IPS-18a (cell line): ENCODE measurements around the gene MYRIP.
"Not testable (repeated sequence)": the region's sequence is repeated elsewhere in the genome, so short reads cannot be mapped to it uniquely, and the experiment has no call there.

Source experiments
- H3K27ac ChIP-seq: one replicate; pipeline ENCODE4 v1.5.1; 2013; ENCODE audit warnings: low read length
- H3K27me3 ChIP-seq: one replicate; pipeline ENCODE4 v1.6.1; 2013; ENCODE audit warnings: mild to moderate bottlenecking, low read length; ENCODE audit not compliant: control insufficient read depth, insufficient read depth
- H3K36me3 ChIP-seq: one replicate; pipeline ENCODE4 v1.6.1; 2013; ENCODE audit warnings: low read depth, low read length; ENCODE audit not compliant: control insufficient read depth
- H3K4me1 ChIP-seq: one replicate; pipeline ENCODE4 v1.6.1; 2013; ENCODE audit warnings: low read depth, low read length; ENCODE audit not compliant: control insufficient read depth
- H3K4me3 ChIP-seq: one replicate; pipeline ENCODE4 v1.5.1; 2013; ENCODE audit warnings: low read length
- H3K9ac ChIP-seq: one replicate; pipeline ENCODE4 v1.6.1; 2013; ENCODE audit warnings: mild to moderate bottlenecking, low read length, moderate library complexity
- H3K9me3 ChIP-seq: one replicate; pipeline ENCODE4 v1.6.1; 2013; ENCODE audit warnings: low read depth, low read length; ENCODE audit not compliant: control insufficient read depth

MYRIP gene

GRCh38 chr3:40070816-40071215 lies 261.4 kb downstream of the MYRIP start:
- Histone ChIP-seq H3K4me1 (no peaks in the 10 kb centered on the region), H3K9me3 (no peaks in the 10 kb centered on the region), H3K9ac (no peak overlapping the region), H3K27ac (no peak overlapping the region), H3K27me3 (no peaks in the 10 kb centered on the region), H3K36me3 (no peaks in the 10 kb centered on the region), H3K4me3 (no peak overlapping the region)

GRCh38 chr3:40071683-40072238 lies 262.4 kb downstream of the MYRIP start:
- Histone ChIP-seq H3K9ac (no peak overlapping the region), H3K4me1 (no peaks in the 10 kb centered on the region), H3K27me3 (no peaks in the 10 kb centered on the region), H3K27ac (no peak overlapping the region), H3K9me3 (no peaks in the 10 kb centered on the region), H3K4me3 (no peak overlapping the region), H3K36me3 (no peaks in the 10 kb centered on the region)

GRCh38 chr3:40073310-40074007 lies 264.1 kb downstream of the MYRIP start:
- no peak overlapping the region for H3K27ac ChIP-seq
- H3K36me3 ChIP-seq: no peaks in the 10 kb centered on the region
- no peaks in the 10 kb centered on the region for H3K27me3 ChIP-seq
- H3K4me1 ChIP-seq: no peaks in the 10 kb centered on the region
- H3K4me3 ChIP-seq: no peak overlapping the region
- H3K9ac ChIP-seq: no peak overlapping the region
- no peaks in the 10 kb centered on the region for H3K9me3 ChIP-seq

GRCh38 chr3:40077139-40077538 lies 267.7 kb downstream of the MYRIP start:
- not testable (repeated sequence) for H3K9me3 ChIP-seq, H3K27ac ChIP-seq, H3K9ac ChIP-seq, H3K4me1 ChIP-seq, H3K27me3 ChIP-seq, H3K36me3 ChIP-seq, H3K4me3 ChIP-seq

GRCh38 chr3:40077828-40078492 lies 268.6 kb downstream of the MYRIP start:
- H3K4me1 ChIP-seq, H3K9me3 ChIP-seq, H3K36me3 ChIP-seq, H3K27me3 ChIP-seq, H3K4me3 ChIP-seq, H3K9ac ChIP-seq, H3K27ac ChIP-seq: not testable (repeated sequence)

GRCh38 chr3:40078590-40078989 lies 269.2 kb downstream of the MYRIP start:
- Histone ChIP-seq H3K4me3 (no peak overlapping the region), H3K9ac (no peak overlapping the region), H3K27me3 (no peaks in the 10 kb centered on the region), H3K27ac (no peak overlapping the region), H3K4me1 (no peaks in the 10 kb centered on the region), H3K36me3 (no peaks in the 10 kb centered on the region), H3K9me3 (no peaks in the 10 kb centered on the region)

- no peaks in the 10 kb centered on the region for H3K27me3 ChIP-seq
These were observed 269.9 kb downstream of the MYRIP start for GRCh38 chr3:40079203-40079846.

GRCh38 chr3:40079847-40080240 lies 270.4 kb downstream of the MYRIP start:
- H3K27ac ChIP-seq: no peak overlapping the region
- no peaks in the 10 kb centered on the region for H3K36me3 ChIP-seq
- H3K9ac ChIP-seq: no peak overlapping the region
- H3K9me3 ChIP-seq: no peaks in the 10 kb centered on the region
- H3K4me3 ChIP-seq: no peak overlapping the region
- H3K4me1 ChIP-seq: no peaks in the 10 kb centered on the region
- H3K27me3 ChIP-seq: no peaks in the 10 kb centered on the region

More at GRCh38 chr3:40079203-40079846, 269.9 kb downstream of the MYRIP start:
- Histone ChIP-seq H3K9ac (no peak overlapping the region), H3K9me3 (no peaks in the 10 kb centered on the region), H3K4me3 (no peak overlapping the region), H3K4me1 (no peaks in the 10 kb centered on the region), H3K27ac (no peak overlapping the region), H3K36me3 (no peaks in the 10 kb centered on the region)

GRCh38 chr3:40083066-40083465 lies 273.7 kb downstream of the MYRIP start:
- Histone ChIP-seq H3K36me3 (no peaks in the 10 kb centered on the region), H3K4me1 (no peaks in the 10 kb centered on the region), H3K4me3 (no peak overlapping the region), H3K9me3 (no peaks in the 10 kb centered on the region), H3K9ac (no peak overlapping the region), H3K27me3 (no peaks in the 10 kb centered on the region), H3K27ac (no peak overlapping the region)

GRCh38 chr3:40084424-40084823 lies 275.0 kb downstream of the MYRIP start:
- H3K27ac ChIP-seq, H3K4me1 ChIP-seq, H3K9ac ChIP-seq, H3K36me3 ChIP-seq, H3K27me3 ChIP-seq, H3K9me3 ChIP-seq, H3K4me3 ChIP-seq: not testable (repeated sequence)

GRCh38 chr3:40086890-40087883 lies 277.8 kb downstream of the MYRIP start:
- no peaks in the 10 kb centered on the region for H3K4me1 ChIP-seq
- no peaks in the 10 kb centered on the region for H3K9me3 ChIP-seq
- no peaks in the 10 kb centered on the region for H3K27me3 ChIP-seq
- H3K9ac ChIP-seq: no peak overlapping the region
- H3K4me3 ChIP-seq: no peak overlapping the region
- no peaks in the 10 kb centered on the region for H3K36me3 ChIP-seq
- H3K27ac ChIP-seq: no peak overlapping the region
